A549 (cell line): ENCODE results near the gene TTC4. TPM values are rescaled to one million over a fixed set of nuclear protein-coding genes. Genes with fewer than 3 reads are reported as not detected.

ENCODE experiments used
- ATAC-seq, 2 experiments: fragments of 200-7000 bp in 1 of 2; fragments of >200 bp in 1 of 2; cut with Nextera tagmentation in 1 of 2; cut with Tn5 transposase in 1 of 2; 3 replicates each; pipeline versions ENCODE4 v1.8.0 to v1.9.1; 2018 to 2020; ENCODE audit warnings: mild to moderate bottlenecking in 1 of 2, moderate library complexity in 1 of 2
- CTCF ChIA-PET: fragments of 300-600 bp; sonication (Branson Sonifier 250); formaldehyde crosslinking; extraction: SDS; loops from one replicate; lab custom pipeline; 2021; ENCODE audit warnings: antibody characterized with exemption, inconsistent platforms; lab: Yijun Ruan, JAX
- POLR2A ChIA-PET: fragments of 350-600 bp; formaldehyde crosslinking; extraction: SDS; loops from one replicate; lab custom pipeline; 2021; ENCODE audit warnings: antibody characterized with exemption, inconsistent platforms; lab: Yijun Ruan, JAX
- DNase-seq, 2 experiments: peaks; one replicate each; pipeline versions ENCODE4 v3.0.0 to v3.0.0-alpha.2; 2011 to 2016; ENCODE audit warnings: low read depth in 1 of 2, low spot score in 1 of 2
- FAIRE-seq: peaks from 2 replicates; lab custom pipeline; 2011; peaks lifted over from hg19 to GRCh38; lab: Jason Lieb, UNC
- H3K27ac ChIP-seq, 2 experiments: fragments of >200 bp; sonication (Bioruptor Twin); formaldehyde crosslinking; 3 replicates each; pipeline ENCODE4 v1.5.1; 2016 to 2017
- H3K4me1 ChIP-seq: fragments of >200 bp; sonication (Bioruptor Twin); formaldehyde crosslinking; 3 replicates; pipeline ENCODE4 v1.6.1; 2016
- H3K4me2 ChIP-seq: fragments of >200 bp; sonication (Bioruptor Twin); formaldehyde crosslinking; 3 replicates; pipeline ENCODE4 v1.6.1; 2016
- H3K4me3 ChIP-seq: fragments of >200 bp; sonication (Bioruptor Twin); formaldehyde crosslinking; 3 replicates; pipeline ENCODE4 v1.5.1; 2016
- H3K9me3 ChIP-seq: fragments of >200 bp; sonication (Bioruptor Twin); formaldehyde crosslinking; 3 replicates; pipeline ENCODE4 v1.6.1; 2016
- CBX2 ChIP-seq: fragments of 200-600 bp; sonication (generic); IDR thresholded peaks from 2 replicates; pipeline ENCODE4 v1.6.1; 2016; ENCODE audit warnings: low read depth, mild to moderate bottlenecking, borderline replicate concordance
- CEBPB ChIP-seq, 2 experiments: fragments of >200 bp in 1 of 2; sonication (Bioruptor Twin) in 1 of 2; formaldehyde crosslinking in 1 of 2; IDR thresholded peaks; 2 replicates each; pipeline ENCODE4 v1.6.1; 2012 to 2016
- CHD2 ChIP-seq: fragments of 150-350 bp; IDR thresholded peaks from 2 replicates; pipeline ENCODE4 v1.6.1; 2014; ENCODE audit warnings: low read length; ENCODE audit not compliant: partially characterized antibody
- EHF ChIP-seq: fragments of 250-450 bp; sonication (Bioruptor Pico); IDR thresholded peaks from 2 replicates; pipeline ENCODE4 v1.5.0; 2020; ENCODE audit warnings: mild to moderate bottlenecking
- ELK1 ChIP-seq: fragments of 150-350 bp; IDR thresholded peaks from 2 replicates; pipeline ENCODE4 v1.6.1; 2014; ENCODE audit warnings: low read depth, mild to moderate bottlenecking, low read length
- ESRRA ChIP-seq: fragments of 150-350 bp; IDR thresholded peaks from 2 replicates; pipeline ENCODE4 v1.6.1; 2014; ENCODE audit warnings: mild to moderate bottlenecking, low read length, borderline replicate concordance
- FOSB ChIP-seq: fragments of 250-450 bp; sonication (Bioruptor Pico); IDR thresholded peaks from 2 replicates; pipeline ENCODE4 v1.5.0; 2020; ENCODE audit warnings: mild to moderate bottlenecking, moderate library complexity
- FOSL2 ChIP-seq, 2 experiments: fragments of 450-650 bp in 1 of 2; fragments of >200 bp in 1 of 2; sonication (Bioruptor Twin) in 1 of 2; formaldehyde crosslinking; IDR thresholded peaks; 2 replicates each; pipeline versions ENCODE4 v1.5.0 to v1.6.1; 2016 to 2020; ENCODE audit warnings: mild to moderate bottlenecking in 1 of 2, moderate library complexity in 1 of 2
- FOXS1 ChIP-seq: fragments of 250-450 bp; sonication (Bioruptor Pico); IDR thresholded peaks from 2 replicates; pipeline ENCODE4 v1.5.0; 2020; ENCODE audit warnings: mild to moderate bottlenecking, moderate library complexity
- HDAC2 ChIP-seq: fragments of 200-600 bp; sonication (generic); IDR thresholded peaks from 2 replicates; pipeline ENCODE4 v1.6.1; 2016
- HOXA7 ChIP-seq: fragments of 250-450 bp; sonication (Bioruptor Pico); IDR thresholded peaks from 2 replicates; pipeline ENCODE4 v1.5.0; 2020; ENCODE audit warnings: mild to moderate bottlenecking, moderate library complexity
- HOXB5 ChIP-seq: fragments of 250-450 bp; sonication (Bioruptor Pico); IDR thresholded peaks from 2 replicates; pipeline ENCODE4 v1.5.0; 2020; ENCODE audit warnings: mild to moderate bottlenecking, moderate library complexity
- JUN ChIP-seq, 2 experiments: fragments of >200 bp; sonication (Bioruptor Twin); formaldehyde crosslinking; IDR thresholded peaks; 2 replicates in 1 of 2; 3 replicates in 1 of 2; pipeline ENCODE4 v1.6.1; 2016 to 2017
- KDM5A ChIP-seq: fragments of 200-600 bp; sonication (generic); IDR thresholded peaks from 2 replicates; pipeline ENCODE4 v1.6.1; 2016; ENCODE audit warnings: antibody characterized with exemption, mild to moderate bottlenecking
- MAFK ChIP-seq: fragments of 450-650 bp; IDR thresholded peaks from 2 replicates; pipeline ENCODE4 v1.6.1; 2014; ENCODE audit not compliant: partially characterized antibody
- MYC ChIP-seq: IDR thresholded peaks from 2 replicates; pipeline ENCODE4 v1.6.1; 2012; ENCODE audit warnings: mild to moderate bottlenecking, inconsistent platforms, low read length, improper control_type of control experiment, borderline replicate concordance
- NR3C1 ChIP-seq: fragments of >200 bp; sonication (Bioruptor Twin); formaldehyde crosslinking; IDR thresholded peaks from 3 replicates; pipeline ENCODE4 v1.6.1; 2017
- POLR2A ChIP-seq: IDR thresholded peaks from 2 replicates; pipeline ENCODE4 v1.6.1; 2012; ENCODE audit warnings: mild to moderate bottlenecking, low read length
- POLR2AphosphoS2 ChIP-seq: conservative IDR thresholded peaks from 2 replicates; pipeline ENCODE4 v1.6.1; 2012; ENCODE audit warnings: low read length, improper control_type of control experiment, inconsistent platforms
- RAD21 ChIP-seq, 2 experiments: fragments of >200 bp in 1 of 2; sonication (Bioruptor Twin) in 1 of 2; formaldehyde crosslinking in 1 of 2; IDR thresholded peaks in 1 of 2; conservative IDR thresholded peaks in 1 of 2; 2 replicates in 1 of 2; 3 replicates in 1 of 2; pipeline ENCODE4 v1.6.1; 2012 to 2018; ENCODE audit warnings: inconsistent platforms in 1 of 2
- SMC3 ChIP-seq: fragments of >200 bp; sonication (Bioruptor Twin); formaldehyde crosslinking; IDR thresholded peaks from 3 replicates; pipeline ENCODE4 v1.6.1; 2018; ENCODE audit warnings: inconsistent platforms
- TFCP2L1 ChIP-seq: fragments of 250-450 bp; sonication (Bioruptor Pico); IDR thresholded peaks from 2 replicates; pipeline ENCODE4 v1.5.0; 2021; ENCODE audit warnings: mild to moderate bottlenecking
- ZC3H11A ChIP-seq: fragments of 450-650 bp; IDR thresholded peaks from 2 replicates; pipeline ENCODE4 v1.6.1; 2014; ENCODE audit warnings: antibody characterized with exemption, mild to moderate bottlenecking
- WGBS: methylation state at CpG from one replicate; pipeline ENCODE4 v1.1.6; 2017; ENCODE audit errors: missing lambda C conversion rate; 5-methylcytosine and 5-hydroxymethylcytosine counted together
- polyA plus RNA-seq, 4 experiments: library from polyadenylated mRNA; depleted of rRNA in 3 of 4; stranded (reverse); fragments of >200 nt; fragmentation: RNase III in 1 of 4; extraction: RNeasy Plus Mini Kit Qiagen cat#74134 plus additional on column Dnase treatment in 1 of 4; gene quantifications; 2 replicates in 3 of 4; 3 replicates in 1 of 4; pipeline ENCODE4 v1.2.3, GENCODE V29; 2011 to 2017
- TF ChIP-seq, protein P1 (sequence below): fragments of >200 bp; sonication (Bioruptor Twin); formaldehyde crosslinking; IDR thresholded peaks from 2 replicates; pipeline ENCODE4 v1.6.1; 2016
- TF ChIP-seq, protein P2 (sequence below): fragments of 250-450 bp; sonication (Bioruptor Pico); IDR thresholded peaks from 2 replicates; pipeline ENCODE4 v1.5.0; 2020; ENCODE audit warnings: low read depth, mild to moderate bottlenecking, moderate library complexity
- TF ChIP-seq, protein P3 (sequence below): IDR thresholded peaks from 2 replicates; pipeline ENCODE4 v1.6.1; 2012

TTC4 gene
- polyA plus RNA-seq, 2 of the 4 experiments (the other 2 are of a cell fraction), result 20.4 to 27.1 TPM

DNA sequence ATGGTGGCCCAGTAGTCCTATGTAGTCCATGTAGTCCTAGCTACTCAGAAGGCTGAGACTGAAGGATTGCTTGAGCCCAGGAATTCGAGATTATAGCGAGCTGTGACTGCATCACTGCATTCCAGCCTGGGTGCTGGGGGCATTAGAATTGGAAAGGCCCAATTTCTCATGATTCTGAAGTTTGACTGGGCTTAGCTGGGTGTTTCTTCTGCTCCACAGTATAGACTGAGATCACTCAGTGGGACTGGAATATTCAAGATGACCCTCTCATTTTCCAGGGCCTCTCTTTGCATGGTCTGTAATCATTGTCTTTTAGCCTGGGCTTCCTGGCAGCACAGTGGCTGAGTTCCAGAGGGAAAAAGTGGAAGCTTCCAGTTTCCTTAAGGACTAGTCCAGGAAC, 47.9 kb upstream of the TTC4 start:
- no peak for DNase-seq
- no peak overlapping the region for H3K4me3 ChIP-seq
- 58% methylated on average over 2 of the region's 2 CpGs for WGBS
- FAIRE-seq, result no peak
- ChIA-PET CTCF (interaction anchor here (0.6 kb wide), 1 partner anchor 145 kb away, joined by 4 read pairs; no protein-coding TSS in a partner anchor), POLR2A (no interaction called here)
- no peak overlapping the region for H3K27ac ChIP-seq
- H3K9me3 ChIP-seq, result no peaks in the 10 kb centered on the region
- no peak overlapping the region for H3K4me2 ChIP-seq
- no peaks in the 10 kb centered on the region for H3K4me1 ChIP-seq
- TF ChIP-seq ESRRA (no peak), MYC (no peak), KDM5A (no peak), CBX2 (no peak), NR3C1 (no peak), JUN (IDR thresholded peaks at IDR 0.05) (no peak), POLR2A (no peak), HOXA7 (no peak), ELK1 (no peak), POLR2AphosphoS2 (no peak), MAFK (no peak)
- TF ChIP-seq, protein P1, sequence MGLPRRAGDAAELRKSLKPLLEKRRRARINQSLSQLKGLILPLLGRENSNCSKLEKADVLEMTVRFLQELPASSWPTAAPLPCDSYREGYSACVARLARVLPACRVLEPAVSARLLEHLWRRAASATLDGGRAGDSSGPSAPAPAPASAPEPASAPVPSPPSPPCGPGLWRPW, result no peak
- TF ChIP-seq, protein P2, sequence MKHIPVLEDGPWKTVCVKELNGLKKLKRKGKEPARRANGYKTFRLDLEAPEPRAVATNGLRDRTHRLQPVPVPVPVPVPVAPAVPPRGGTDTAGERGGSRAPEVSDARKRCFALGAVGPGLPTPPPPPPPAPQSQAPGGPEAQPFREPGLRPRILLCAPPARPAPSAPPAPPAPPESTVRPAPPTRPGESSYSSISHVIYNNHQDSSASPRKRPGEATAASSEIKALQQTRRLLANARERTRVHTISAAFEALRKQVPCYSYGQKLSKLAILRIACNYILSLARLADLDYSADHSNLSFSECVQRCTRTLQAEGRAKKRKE (CRISPR knock-in tag), result no peak
- TF ChIP-seq, protein P3, sequence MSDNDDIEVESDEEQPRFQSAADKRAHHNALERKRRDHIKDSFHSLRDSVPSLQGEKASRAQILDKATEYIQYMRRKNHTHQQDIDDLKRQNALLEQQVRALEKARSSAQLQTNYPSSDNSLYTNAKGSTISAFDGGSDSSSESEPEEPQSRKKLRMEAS, result no peak
- ATAC-seq, result no peak

- 51% methylated on average over 2 of the region's 2 CpGs for WGBS
- no peak for FAIRE-seq
- no peak for TF ChIP-seq ESRRA
- no peak for TF ChIP-seq ZC3H11A
- TF ChIP-seq TFCP2L1, result no peak
- TF ChIP-seq SMC3, result no peak
- no peak for TF ChIP-seq FOSB
- TF ChIP-seq, protein P1, result no peak
- TF ChIP-seq HDAC2, result no peak
- TF ChIP-seq HOXB5 (CRISPR knock-in tag), result no peak
- TF ChIP-seq FOXS1 (CRISPR knock-in tag), result no peak
- no peak for TF ChIP-seq EHF
- TF ChIP-seq FOSL2 (IDR thresholded peaks at IDR 0.05), result no peak
- no peak for TF ChIP-seq FOSL2 (CRISPR knock-in tag; IDR thresholded peaks at IDR 0.05)
- no peak for TF ChIP-seq CEBPB (IDR thresholded peaks at IDR 0.05)
- TF ChIP-seq CHD2, result no peak
- no peak for TF ChIP-seq RAD21 (conservative IDR thresholded peaks at IDR 0.05 in 1 of 2, IDR thresholded peaks at IDR 0.05 in 1 of 2)
- CTCF ChIA-PET, result no interaction called here
- no peak for DNase-seq
- H3K4me2 ChIP-seq, result no peak overlapping the region
- H3K4me3 ChIP-seq, result no peak overlapping the region
- H3K4me1 ChIP-seq, result no peaks in the 10 kb centered on the region
- no peak overlapping the region for H3K27ac ChIP-seq
- no peaks in the 10 kb centered on the region for H3K9me3 ChIP-seq
- ATAC-seq, result no peak
- POLR2A ChIA-PET, result no interaction called here
Measured at GRCh38 chr1:54668567-54668966, 47.1 kb upstream of the TTC4 start.
